ENCODE results near the gene LRRC55. TPM values are rescaled to one million over a fixed set of nuclear protein-coding genes. Genes with fewer than 3 reads are reported as not detected.

LRRC55 gene
- total RNA-seq, 1 experiment from 2014 or later: not detected

DNA sequence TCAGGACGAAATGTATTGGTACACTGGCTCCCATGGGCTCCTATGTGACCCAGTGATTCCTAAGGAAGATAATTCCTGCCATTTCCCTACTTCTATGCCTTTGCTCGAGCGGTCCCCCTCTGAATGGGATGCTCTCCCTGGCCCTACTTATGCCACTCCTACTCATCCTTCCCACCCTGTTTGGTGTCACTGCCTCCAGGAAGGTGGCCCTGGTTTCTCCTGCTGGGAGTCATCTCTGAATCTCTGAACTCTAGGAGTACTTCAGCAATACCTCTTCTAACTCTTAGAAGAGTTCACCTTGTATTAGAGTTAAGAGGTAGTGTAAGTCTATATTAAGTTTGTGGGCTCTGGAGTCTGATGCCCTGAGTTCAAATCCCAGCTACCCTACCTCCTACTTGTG, 35.5 kb upstream of the LRRC55 start:
- ATAC-seq (no peak), DNase-seq (ENCODE audit: low read depth, low spot score) (no peak)
- no peak overlapping the region for H3K4me3 ChIP-seq (replicated peaks in 1 of 2; ENCODE audit: low read depth in 1 of 2, low read length in 2 of 2)
- ChIA-PET CTCF (no interaction called here), RAD21 (ENCODE audit: low non-redundant PET in 1 of 2, low total read pairs in 2 of 2, uncharacterized antibody in 2 of 2, unreplicated experiment in 2 of 2) (no interaction called here), POLR2A (no interaction called here)
- H2AFZ ChIP-seq (ENCODE audit: low read depth, low read length, poor library complexity, severe bottlenecking): no peak overlapping the region
- peaks cover 34% of the 10 kb centered on the region for H3K27me3 ChIP-seq (ENCODE audit: insufficient read depth, low read length)
- no peaks in the 10 kb centered on the region for H3K4me1 ChIP-seq (ENCODE audit: control insufficient read depth in 1 of 2, insufficient read depth in 2 of 2, low read length in 2 of 2)
- no peak overlapping the region for H3K9ac ChIP-seq (ENCODE audit: low read length)
- no peaks in the 10 kb centered on the region for H3K9me3 ChIP-seq (ENCODE audit: control insufficient read depth in 1 of 2, insufficient read depth in 1 of 2, low read depth in 1 of 2, low read length in 2 of 2)
- H3K4me2 ChIP-seq (ENCODE audit: low read length): no peak overlapping the region
- intact Hi-C loops (cut with micrococcal nuclease): no loop called here
- no TSS peak for BruUV-seq (replicated peaks)
- TF ChIP-seq, protein P1, sequence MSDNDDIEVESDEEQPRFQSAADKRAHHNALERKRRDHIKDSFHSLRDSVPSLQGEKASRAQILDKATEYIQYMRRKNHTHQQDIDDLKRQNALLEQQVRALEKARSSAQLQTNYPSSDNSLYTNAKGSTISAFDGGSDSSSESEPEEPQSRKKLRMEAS (IDR thresholded peaks at IDR 0.05): no peak
- TF ChIP-seq SP1 (IDR thresholded peaks at IDR 0.05; ENCODE audit: low read depth) (no peak), EZH2phosphoT487 (IDR thresholded peaks at IDR 0.05; ENCODE audit: borderline replicate concordance) (no peak), EZH2 (IDR thresholded peaks at IDR 0.05) (no peak), ZFX (IDR thresholded peaks at IDR 0.05) (no peak)
- H3K9me2 ChIP-seq (ENCODE audit: insufficient read depth): no peaks in the 10 kb centered on the region
- no peak overlapping the region for H3K27ac ChIP-seq (ENCODE audit: low read depth, low read length)
- H4K20me1 ChIP-seq (ENCODE audit: insufficient read depth): no peaks in the 10 kb centered on the region
- no peaks in the 10 kb centered on the region for H3K79me2 ChIP-seq (ENCODE audit: insufficient read depth, low read length)
- no peaks in the 10 kb centered on the region for H3K36me3 ChIP-seq (ENCODE audit: control insufficient read depth in 1 of 2, insufficient read depth in 2 of 2, low read length in 2 of 2)

DNA sequence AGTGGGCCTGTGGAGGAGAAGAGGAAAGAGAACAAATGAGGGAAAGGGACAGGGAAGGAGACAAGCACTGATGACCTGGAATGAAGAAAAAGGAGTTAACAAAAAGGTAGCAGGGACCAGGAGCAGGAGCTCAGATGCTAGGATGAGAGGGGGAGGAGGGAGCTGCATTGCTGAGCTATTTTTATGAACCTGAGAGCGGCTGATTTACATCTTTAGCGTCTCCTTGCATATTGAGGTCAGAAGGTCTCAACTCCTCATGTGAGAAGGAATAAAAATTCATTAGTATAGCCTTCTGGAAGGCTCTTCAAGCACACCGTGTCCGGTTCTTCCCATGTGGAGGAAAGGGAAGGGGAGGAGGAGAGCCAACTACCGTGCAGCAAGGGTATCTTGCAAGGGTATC, 33.1 kb upstream of the LRRC55 start:
- no peak for ATAC-seq
- Histone ChIP-seq H2AFZ (ENCODE audit: low read depth, low read length, poor library complexity, severe bottlenecking) (no peak overlapping the region), H3K27me3 (ENCODE audit: insufficient read depth, low read length) (peaks cover 40% of the 10 kb centered on the region), H3K4me3 (replicated peaks in 1 of 2; ENCODE audit: low read depth in 1 of 2, low read length in 2 of 2) (no peak overlapping the region), H3K9me2 (ENCODE audit: insufficient read depth) (no peaks in the 10 kb centered on the region), H3K79me2 (ENCODE audit: insufficient read depth, low read length) (no peaks in the 10 kb centered on the region), H3K4me1 (ENCODE audit: control insufficient read depth in 1 of 2, insufficient read depth in 2 of 2, low read length in 2 of 2) (no peaks in the 10 kb centered on the region), H3K9me3 (ENCODE audit: control insufficient read depth in 1 of 2, insufficient read depth in 1 of 2, low read depth in 1 of 2, low read length in 2 of 2) (no peaks in the 10 kb centered on the region), H4K20me1 (ENCODE audit: insufficient read depth) (no peaks in the 10 kb centered on the region), H3K4me2 (ENCODE audit: low read length) (no peak overlapping the region), H3K36me3 (ENCODE audit: control insufficient read depth in 1 of 2, insufficient read depth in 2 of 2, low read length in 2 of 2) (no peaks in the 10 kb centered on the region), H3K27ac (ENCODE audit: low read depth, low read length) (no peak overlapping the region), H3K9ac (ENCODE audit: low read length) (no peak overlapping the region)
- no TSS peak for BruUV-seq (replicated peaks)
- ChIA-PET POLR2A (no interaction called here), RAD21 (ENCODE audit: low non-redundant PET in 1 of 2, low total read pairs in 2 of 2, uncharacterized antibody in 2 of 2, unreplicated experiment in 2 of 2) (no interaction called here), CTCF (interaction anchor here (3.9 kb wide), 1 partner anchor 101 kb away, joined by 15 read pairs; no protein-coding TSS in a partner anchor)
- DNase-seq (ENCODE audit: low read depth, low spot score): no peak
- intact Hi-C loops (cut with micrococcal nuclease): no loop called here
- TF ChIP-seq, protein P2, sequence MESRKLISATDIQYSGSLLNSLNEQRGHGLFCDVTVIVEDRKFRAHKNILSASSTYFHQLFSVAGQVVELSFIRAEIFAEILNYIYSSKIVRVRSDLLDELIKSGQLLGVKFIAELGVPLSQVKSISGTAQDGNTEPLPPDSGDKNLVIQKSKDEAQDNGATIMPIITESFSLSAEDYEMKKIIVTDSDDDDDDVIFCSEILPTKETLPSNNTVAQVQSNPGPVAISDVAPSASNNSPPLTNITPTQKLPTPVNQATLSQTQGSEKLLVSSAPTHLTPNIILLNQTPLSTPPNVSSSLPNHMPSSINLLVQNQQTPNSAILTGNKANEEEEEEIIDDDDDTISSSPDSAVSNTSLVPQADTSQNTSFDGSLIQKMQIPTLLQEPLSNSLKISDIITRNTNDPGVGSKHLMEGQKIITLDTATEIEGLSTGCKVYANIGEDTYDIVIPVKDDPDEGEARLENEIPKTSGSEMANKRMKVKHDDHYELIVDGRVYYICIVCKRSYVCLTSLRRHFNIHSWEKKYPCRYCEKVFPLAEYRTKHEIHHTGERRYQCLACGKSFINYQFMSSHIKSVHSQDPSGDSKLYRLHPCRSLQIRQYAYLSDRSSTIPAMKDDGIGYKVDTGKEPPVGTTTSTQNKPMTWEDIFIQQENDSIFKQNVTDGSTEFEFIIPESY (IDR thresholded peaks at IDR 0.05; ENCODE audit: extremely low read depth, insufficient replicate concordance, low read length): no peak
- TF ChIP-seq ZFX (IDR thresholded peaks at IDR 0.05): no peak
- TF ChIP-seq TCF7L2 (IDR thresholded peaks at IDR 0.05; ENCODE audit: borderline replicate concordance, extremely low read depth, insufficient read depth, insufficient read length): no peak
- no peak for TF ChIP-seq POLR2AphosphoS5 (IDR thresholded peaks at IDR 0.05; ENCODE audit: low read depth, low read length)
- TF ChIP-seq ZNF274 (IDR thresholded peaks at IDR 0.05; ENCODE audit: low read depth, low read length): no peak
- TF ChIP-seq, protein P3, sequence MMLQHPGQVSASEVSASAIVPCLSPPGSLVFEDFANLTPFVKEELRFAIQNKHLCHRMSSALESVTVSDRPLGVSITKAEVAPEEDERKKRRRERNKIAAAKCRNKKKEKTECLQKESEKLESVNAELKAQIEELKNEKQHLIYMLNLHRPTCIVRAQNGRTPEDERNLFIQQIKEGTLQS (IDR thresholded peaks at IDR 0.05): no peak
- TF ChIP-seq, protein P1 (IDR thresholded peaks at IDR 0.05): no peak
- no peak for TF ChIP-seq EZH2phosphoT487 (IDR thresholded peaks at IDR 0.05; ENCODE audit: borderline replicate concordance)
- TF ChIP-seq EZH2 (IDR thresholded peaks at IDR 0.05): no peak
- no peak for TF ChIP-seq YY1 (IDR thresholded peaks at IDR 0.05; ENCODE audit: extremely low read depth, insufficient replicate concordance, low read depth, low read length)
- TF ChIP-seq, protein P4, sequence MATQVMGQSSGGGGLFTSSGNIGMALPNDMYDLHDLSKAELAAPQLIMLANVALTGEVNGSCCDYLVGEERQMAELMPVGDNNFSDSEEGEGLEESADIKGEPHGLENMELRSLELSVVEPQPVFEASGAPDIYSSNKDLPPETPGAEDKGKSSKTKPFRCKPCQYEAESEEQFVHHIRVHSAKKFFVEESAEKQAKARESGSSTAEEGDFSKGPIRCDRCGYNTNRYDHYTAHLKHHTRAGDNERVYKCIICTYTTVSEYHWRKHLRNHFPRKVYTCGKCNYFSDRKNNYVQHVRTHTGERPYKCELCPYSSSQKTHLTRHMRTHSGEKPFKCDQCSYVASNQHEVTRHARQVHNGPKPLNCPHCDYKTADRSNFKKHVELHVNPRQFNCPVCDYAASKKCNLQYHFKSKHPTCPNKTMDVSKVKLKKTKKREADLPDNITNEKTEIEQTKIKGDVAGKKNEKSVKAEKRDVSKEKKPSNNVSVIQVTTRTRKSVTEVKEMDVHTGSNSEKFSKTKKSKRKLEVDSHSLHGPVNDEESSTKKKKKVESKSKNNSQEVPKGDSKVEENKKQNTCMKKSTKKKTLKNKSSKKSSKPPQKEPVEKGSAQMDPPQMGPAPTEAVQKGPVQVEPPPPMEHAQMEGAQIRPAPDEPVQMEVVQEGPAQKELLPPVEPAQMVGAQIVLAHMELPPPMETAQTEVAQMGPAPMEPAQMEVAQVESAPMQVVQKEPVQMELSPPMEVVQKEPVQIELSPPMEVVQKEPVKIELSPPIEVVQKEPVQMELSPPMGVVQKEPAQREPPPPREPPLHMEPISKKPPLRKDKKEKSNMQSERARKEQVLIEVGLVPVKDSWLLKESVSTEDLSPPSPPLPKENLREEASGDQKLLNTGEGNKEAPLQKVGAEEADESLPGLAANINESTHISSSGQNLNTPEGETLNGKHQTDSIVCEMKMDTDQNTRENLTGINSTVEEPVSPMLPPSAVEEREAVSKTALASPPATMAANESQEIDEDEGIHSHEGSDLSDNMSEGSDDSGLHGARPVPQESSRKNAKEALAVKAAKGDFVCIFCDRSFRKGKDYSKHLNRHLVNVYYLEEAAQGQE (IDR thresholded peaks at IDR 0.05; ENCODE audit: low read depth): no peak
- no peak for TF ChIP-seq CBX3 (IDR thresholded peaks at IDR 0.05; ENCODE audit: low read depth)
- TF ChIP-seq SIN3A (IDR thresholded peaks at IDR 0.05; ENCODE audit: low read depth): no peak
- TF ChIP-seq JUND (IDR thresholded peaks at IDR 0.05): no peak
